Measurements from ENCODE around the gene TAAR1. TPM values are rescaled to one million over a fixed set of nuclear protein-coding genes. Genes with fewer than 3 reads are reported as not detected.
A peak's percentile ranks its signal among the peaks of the same experiment; 100 is the strongest.

TAAR1 gene, protein sequence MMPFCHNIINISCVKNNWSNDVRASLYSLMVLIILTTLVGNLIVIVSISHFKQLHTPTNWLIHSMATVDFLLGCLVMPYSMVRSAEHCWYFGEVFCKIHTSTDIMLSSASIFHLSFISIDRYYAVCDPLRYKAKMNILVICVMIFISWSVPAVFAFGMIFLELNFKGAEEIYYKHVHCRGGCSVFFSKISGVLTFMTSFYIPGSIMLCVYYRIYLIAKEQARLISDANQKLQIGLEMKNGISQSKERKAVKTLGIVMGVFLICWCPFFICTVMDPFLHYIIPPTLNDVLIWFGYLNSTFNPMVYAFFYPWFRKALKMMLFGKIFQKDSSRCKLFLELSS
- not detected in 3 replicates for total RNA-seq (2021)
- not detected for Bru-seq, nascent RNA
- long read RNA-seq, experiment 1, result 0 reads
- long read RNA-seq, experiment 2, result 0 reads
- long read RNA-seq, experiment 3, result 0 reads

DNA sequence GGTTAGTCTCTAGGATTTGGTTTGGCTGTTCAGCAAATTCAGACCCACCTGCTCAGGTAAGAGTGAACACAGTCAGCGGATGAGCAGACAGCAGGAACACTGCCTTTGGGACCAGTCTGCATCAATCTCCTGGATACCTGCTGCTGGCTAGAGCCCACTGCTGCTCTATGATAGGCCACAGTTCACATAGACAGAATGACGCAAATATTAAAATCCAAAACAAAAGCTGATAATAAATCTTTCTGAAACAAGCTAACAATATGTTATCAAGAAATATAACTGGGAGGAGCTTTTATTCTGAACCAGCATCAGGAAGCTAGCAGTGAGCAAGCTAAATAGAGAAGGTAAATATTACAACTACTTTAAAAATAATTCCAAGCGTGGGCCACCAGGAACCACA is at the start of gene TAAR1:
TAAR1 (minus strand) TSS at position 101 of the 400 bp plus-strand sequence. CDS start 13,179 bp downstream, outside the sequence.
- Mint-ChIP-seq H3K36me3 (no peaks in the 10 kb centered on the region; the same call in 1 of the 2 replicates), H3K9me3 (peaks cover 4% of the 10 kb centered on the region), H3K27ac (peak within 1 kb of the TSS; percentile 58; the same call in 1 of the 2 replicates), H3K4me1 (peaks cover 9% of the 10 kb centered on the region), H3K4me3 (no peak within 1 kb of the TSS), H3K27me3 (ENCODE audit: low read depth) (no peaks in the 10 kb centered on the region)
- POLR2A ChIA-PET, result no interaction called here
- no peak for DNase-seq (ENCODE audit: low spot score)
- CTCF ChIA-PET, result no interaction called here
- TF ChIP-seq, protein P1, sequence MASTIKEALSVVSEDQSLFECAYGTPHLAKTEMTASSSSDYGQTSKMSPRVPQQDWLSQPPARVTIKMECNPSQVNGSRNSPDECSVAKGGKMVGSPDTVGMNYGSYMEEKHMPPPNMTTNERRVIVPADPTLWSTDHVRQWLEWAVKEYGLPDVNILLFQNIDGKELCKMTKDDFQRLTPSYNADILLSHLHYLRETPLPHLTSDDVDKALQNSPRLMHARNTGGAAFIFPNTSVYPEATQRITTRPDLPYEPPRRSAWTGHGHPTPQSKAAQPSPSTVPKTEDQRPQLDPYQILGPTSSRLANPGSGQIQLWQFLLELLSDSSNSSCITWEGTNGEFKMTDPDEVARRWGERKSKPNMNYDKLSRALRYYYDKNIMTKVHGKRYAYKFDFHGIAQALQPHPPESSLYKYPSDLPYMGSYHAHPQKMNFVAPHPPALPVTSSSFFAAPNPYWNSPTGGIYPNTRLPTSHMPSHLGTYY (CRISPR knock-in tag; IDR thresholded peaks at IDR 0.05), result no peak
- TF ChIP-seq RORB (CRISPR knock-in tag; IDR thresholded peaks at IDR 0.05), result no peak
- TF ChIP-seq, protein P2, sequence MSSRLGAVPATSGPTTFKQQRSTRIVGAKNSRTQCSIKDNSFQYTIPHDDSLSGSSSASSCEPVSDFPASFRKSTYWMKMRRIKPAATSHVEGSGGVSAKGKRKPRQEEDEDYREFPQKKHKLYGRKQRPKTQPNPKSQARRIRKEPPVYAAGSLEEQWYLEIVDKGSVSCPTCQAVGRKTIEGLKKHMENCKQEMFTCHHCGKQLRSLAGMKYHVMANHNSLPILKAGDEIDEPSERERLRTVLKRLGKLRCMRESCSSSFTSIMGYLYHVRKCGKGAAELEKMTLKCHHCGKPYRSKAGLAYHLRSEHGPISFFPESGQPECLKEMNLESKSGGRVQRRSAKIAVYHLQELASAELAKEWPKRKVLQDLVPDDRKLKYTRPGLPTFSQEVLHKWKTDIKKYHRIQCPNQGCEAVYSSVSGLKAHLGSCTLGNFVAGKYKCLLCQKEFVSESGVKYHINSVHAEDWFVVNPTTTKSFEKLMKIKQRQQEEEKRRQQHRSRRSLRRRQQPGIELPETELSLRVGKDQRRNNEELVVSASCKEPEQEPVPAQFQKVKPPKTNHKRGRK (CRISPR knock-in tag; IDR thresholded peaks at IDR 0.05; ENCODE audit: borderline replicate concordance), result no peak
- no peak for TF ChIP-seq MYBL2 (CRISPR knock-in tag; IDR thresholded peaks at IDR 0.05)
- no peak for TF ChIP-seq ETV6 (CRISPR knock-in tag; IDR thresholded peaks at IDR 0.05)
- TF ChIP-seq, protein P3, sequence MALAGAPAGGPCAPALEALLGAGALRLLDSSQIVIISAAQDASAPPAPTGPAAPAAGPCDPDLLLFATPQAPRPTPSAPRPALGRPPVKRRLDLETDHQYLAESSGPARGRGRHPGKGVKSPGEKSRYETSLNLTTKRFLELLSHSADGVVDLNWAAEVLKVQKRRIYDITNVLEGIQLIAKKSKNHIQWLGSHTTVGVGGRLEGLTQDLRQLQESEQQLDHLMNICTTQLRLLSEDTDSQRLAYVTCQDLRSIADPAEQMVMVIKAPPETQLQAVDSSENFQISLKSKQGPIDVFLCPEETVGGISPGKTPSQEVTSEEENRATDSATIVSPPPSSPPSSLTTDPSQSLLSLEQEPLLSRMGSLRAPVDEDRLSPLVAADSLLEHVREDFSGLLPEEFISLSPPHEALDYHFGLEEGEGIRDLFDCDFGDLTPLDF (CRISPR knock-in tag; IDR thresholded peaks at IDR 0.05), result no peak
- no peak for TF ChIP-seq ZNF121 (CRISPR knock-in tag; IDR thresholded peaks at IDR 0.05)
- TF ChIP-seq ZNF317 (CRISPR knock-in tag; IDR thresholded peaks at IDR 0.05; ENCODE audit: borderline replicate concordance, low read depth), result no peak
- ATAC-seq, result peak; percentile 59; the same call in 1 of the 2 replicates

DNA sequence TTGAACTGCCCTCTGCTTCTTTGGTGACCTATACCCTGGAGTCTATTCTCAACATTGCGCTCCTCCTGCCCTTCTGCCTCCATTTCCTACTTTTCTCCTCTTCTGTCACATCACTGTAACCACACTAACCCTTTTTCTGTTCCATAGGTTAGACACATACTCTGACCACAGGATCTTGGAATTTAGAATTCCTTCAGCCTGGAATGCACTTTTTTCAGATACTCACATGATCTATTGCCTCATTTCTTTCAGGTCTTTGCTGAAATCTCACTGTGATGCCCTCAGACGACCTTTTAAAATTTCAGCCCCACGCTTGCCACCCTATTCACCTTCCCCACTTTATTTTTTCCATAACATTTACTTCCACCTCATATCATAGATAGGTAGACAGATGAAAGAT is 49.8 kb upstream of the TAAR1 start:
- ATAC-seq (no peak), DNase-seq (ENCODE audit: low spot score) (no peak)
- no peak overlapping the region for H3K27ac Mint-ChIP-seq
- H3K4me3 Mint-ChIP-seq, result no peak overlapping the region
- CTCF ChIA-PET, result no interaction called here
- POLR2A ChIA-PET, result no interaction called here
- peaks cover 8% of the 10 kb centered on the region; the same call in 1 of the 2 replicates for H3K36me3 Mint-ChIP-seq
- H3K9me3 Mint-ChIP-seq, result peaks cover 17% of the 10 kb centered on the region
- H3K27me3 Mint-ChIP-seq (ENCODE audit: low read depth), result no peaks in the 10 kb centered on the region
- no peaks in the 10 kb centered on the region for H3K4me1 Mint-ChIP-seq
- no peak for TF ChIP-seq ELF4 (CRISPR knock-in tag; IDR thresholded peaks at IDR 0.05; ENCODE audit: low read depth)
- no peak for TF ChIP-seq ATF1 (CRISPR knock-in tag; IDR thresholded peaks at IDR 0.05)
- no peak for TF ChIP-seq NR1H2 (CRISPR knock-in tag; IDR thresholded peaks at IDR 0.05)
- TF ChIP-seq NFATC4 (CRISPR knock-in tag; IDR thresholded peaks at IDR 0.05), result no peak
- no peak for TF ChIP-seq HMGA2 (CRISPR knock-in tag; IDR thresholded peaks at IDR 0.05)
- TF ChIP-seq ZNF423 (CRISPR knock-in tag; IDR thresholded peaks at IDR 0.05), result no peak
- TF ChIP-seq ZNF263 (CRISPR knock-in tag; IDR thresholded peaks at IDR 0.05; ENCODE audit: low read depth), result no peak
- TF ChIP-seq ZBTB21 (CRISPR knock-in tag; IDR thresholded peaks at IDR 0.05; ENCODE audit: borderline replicate concordance), result no peak
- no peak for TF ChIP-seq NFE2L1 (CRISPR knock-in tag; IDR thresholded peaks at IDR 0.05)
- TF ChIP-seq, protein P4, sequence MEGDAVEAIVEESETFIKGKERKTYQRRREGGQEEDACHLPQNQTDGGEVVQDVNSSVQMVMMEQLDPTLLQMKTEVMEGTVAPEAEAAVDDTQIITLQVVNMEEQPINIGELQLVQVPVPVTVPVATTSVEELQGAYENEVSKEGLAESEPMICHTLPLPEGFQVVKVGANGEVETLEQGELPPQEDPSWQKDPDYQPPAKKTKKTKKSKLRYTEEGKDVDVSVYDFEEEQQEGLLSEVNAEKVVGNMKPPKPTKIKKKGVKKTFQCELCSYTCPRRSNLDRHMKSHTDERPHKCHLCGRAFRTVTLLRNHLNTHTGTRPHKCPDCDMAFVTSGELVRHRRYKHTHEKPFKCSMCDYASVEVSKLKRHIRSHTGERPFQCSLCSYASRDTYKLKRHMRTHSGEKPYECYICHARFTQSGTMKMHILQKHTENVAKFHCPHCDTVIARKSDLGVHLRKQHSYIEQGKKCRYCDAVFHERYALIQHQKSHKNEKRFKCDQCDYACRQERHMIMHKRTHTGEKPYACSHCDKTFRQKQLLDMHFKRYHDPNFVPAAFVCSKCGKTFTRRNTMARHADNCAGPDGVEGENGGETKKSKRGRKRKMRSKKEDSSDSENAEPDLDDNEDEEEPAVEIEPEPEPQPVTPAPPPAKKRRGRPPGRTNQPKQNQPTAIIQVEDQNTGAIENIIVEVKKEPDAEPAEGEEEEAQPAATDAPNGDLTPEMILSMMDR (IDR thresholded peaks at IDR 0.05), result no peak
- TF ChIP-seq, protein P5, sequence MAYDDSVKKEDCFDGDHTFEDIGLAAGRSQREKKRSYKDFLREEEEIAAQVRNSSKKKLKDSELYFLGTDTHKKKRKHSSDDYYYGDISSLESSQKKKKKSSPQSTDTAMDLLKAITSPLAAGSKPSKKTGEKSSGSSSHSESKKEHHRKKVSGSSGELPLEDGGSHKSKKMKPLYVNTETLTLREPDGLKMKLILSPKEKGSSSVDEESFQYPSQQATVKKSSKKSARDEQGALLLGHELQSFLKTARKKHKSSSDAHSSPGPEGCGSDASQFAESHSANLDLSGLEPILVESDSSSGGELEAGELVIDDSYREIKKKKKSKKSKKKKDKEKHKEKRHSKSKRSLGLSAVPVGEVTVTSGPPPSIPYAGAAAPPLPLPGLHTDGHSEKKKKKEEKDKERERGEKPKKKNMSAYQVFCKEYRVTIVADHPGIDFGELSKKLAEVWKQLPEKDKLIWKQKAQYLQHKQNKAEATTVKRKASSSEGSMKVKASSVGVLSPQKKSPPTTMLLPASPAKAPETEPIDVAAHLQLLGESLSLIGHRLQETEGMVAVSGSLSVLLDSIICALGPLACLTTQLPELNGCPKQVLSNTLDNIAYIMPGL (CRISPR knock-in tag; IDR thresholded peaks at IDR 0.05), result no peak
- TF ChIP-seq, protein P6, sequence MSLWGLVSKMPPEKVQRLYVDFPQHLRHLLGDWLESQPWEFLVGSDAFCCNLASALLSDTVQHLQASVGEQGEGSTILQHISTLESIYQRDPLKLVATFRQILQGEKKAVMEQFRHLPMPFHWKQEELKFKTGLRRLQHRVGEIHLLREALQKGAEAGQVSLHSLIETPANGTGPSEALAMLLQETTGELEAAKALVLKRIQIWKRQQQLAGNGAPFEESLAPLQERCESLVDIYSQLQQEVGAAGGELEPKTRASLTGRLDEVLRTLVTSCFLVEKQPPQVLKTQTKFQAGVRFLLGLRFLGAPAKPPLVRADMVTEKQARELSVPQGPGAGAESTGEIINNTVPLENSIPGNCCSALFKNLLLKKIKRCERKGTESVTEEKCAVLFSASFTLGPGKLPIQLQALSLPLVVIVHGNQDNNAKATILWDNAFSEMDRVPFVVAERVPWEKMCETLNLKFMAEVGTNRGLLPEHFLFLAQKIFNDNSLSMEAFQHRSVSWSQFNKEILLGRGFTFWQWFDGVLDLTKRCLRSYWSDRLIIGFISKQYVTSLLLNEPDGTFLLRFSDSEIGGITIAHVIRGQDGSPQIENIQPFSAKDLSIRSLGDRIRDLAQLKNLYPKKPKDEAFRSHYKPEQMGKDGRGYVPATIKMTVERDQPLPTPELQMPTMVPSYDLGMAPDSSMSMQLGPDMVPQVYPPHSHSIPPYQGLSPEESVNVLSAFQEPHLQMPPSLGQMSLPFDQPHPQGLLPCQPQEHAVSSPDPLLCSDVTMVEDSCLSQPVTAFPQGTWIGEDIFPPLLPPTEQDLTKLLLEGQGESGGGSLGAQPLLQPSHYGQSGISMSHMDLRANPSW (CRISPR knock-in tag; conservative IDR thresholded peaks at IDR 0.05; ENCODE audit: low read depth), result no peak
- no peak for TF ChIP-seq ETV6 (CRISPR knock-in tag; IDR thresholded peaks at IDR 0.05)
- no peak for TF ChIP-seq RORB (CRISPR knock-in tag; IDR thresholded peaks at IDR 0.05)
- TF ChIP-seq GRHL2 (CRISPR knock-in tag; IDR thresholded peaks at IDR 0.05; ENCODE audit: insufficient replicate concordance, severe bottlenecking), result no peak
- no peak for TF ChIP-seq ZNF317 (CRISPR knock-in tag; IDR thresholded peaks at IDR 0.05; ENCODE audit: borderline replicate concordance, low read depth)
- TF ChIP-seq, protein P7, sequence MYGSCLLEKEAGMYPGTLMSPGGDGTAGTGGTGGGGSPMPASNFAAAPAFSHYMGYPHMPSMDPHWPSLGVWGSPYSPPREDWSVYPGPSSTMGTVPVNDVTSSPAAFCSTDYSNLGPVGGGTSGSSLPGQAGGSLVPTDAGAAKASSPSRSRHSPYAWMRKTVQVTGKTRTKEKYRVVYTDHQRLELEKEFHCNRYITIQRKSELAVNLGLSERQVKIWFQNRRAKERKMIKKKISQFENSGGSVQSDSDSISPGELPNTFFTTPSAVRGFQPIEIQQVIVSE (CRISPR knock-in tag; IDR thresholded peaks at IDR 0.05; ENCODE audit: borderline replicate concordance), result no peak
- TF ChIP-seq CREB1 (CRISPR knock-in tag; IDR thresholded peaks at IDR 0.05), result no peak

Measured in WTC11 (cell line).